Bronchial epithelial cell (primary cell): ENCODE results near the gene CSNK1A1. TPM values are rescaled to one million over a fixed set of nuclear protein-coding genes. Genes with fewer than 3 reads are reported as not detected.

ENCODE experiments used
- DNase-seq: peaks from one replicate; pipeline ENCODE4 v3.0.0-alpha.2; 2010; ENCODE audit warnings: low read depth
- FAIRE-seq: peaks from 2 replicates; lab custom pipeline; 2011; peaks lifted over from hg19 to GRCh38; lab: Jason Lieb, UNC
- H3K27me3 ChIP-seq: 2 replicates; pipeline ENCODE4 v1.5.1; 2011; ENCODE audit warnings: low read length; ENCODE audit not compliant: control insufficient read depth, insufficient read depth
- H3K36me3 ChIP-seq: 2 replicates; pipeline ENCODE4 v1.5.1; 2011; ENCODE audit warnings: low read length; ENCODE audit not compliant: control insufficient read depth, insufficient read depth
- H3K4me3 ChIP-seq: 2 replicates; pipeline ENCODE4 v1.5.1; 2011; ENCODE audit warnings: mild to moderate bottlenecking, low read depth, low read length, control low read depth
- total RNA-seq: library from RNA; depleted of rRNA; stranded (reverse); fragments of >200 nt; gene quantifications from 2 replicates; pipeline ENCODE4 v1.2.1, GENCODE V29; 2014
- TF ChIP-seq, protein P1 (sequence below): IDR thresholded peaks from 2 replicates; pipeline ENCODE4 v1.5.1; 2011; ENCODE audit warnings: mild to moderate bottlenecking, moderate library complexity, low read length, control low read depth, inconsistent platforms; ENCODE audit not compliant: insufficient read depth, severe bottlenecking

Gene CSNK1A1
- total RNA-seq, 1 donor from 2014 or later, result 518 TPM

DNA sequence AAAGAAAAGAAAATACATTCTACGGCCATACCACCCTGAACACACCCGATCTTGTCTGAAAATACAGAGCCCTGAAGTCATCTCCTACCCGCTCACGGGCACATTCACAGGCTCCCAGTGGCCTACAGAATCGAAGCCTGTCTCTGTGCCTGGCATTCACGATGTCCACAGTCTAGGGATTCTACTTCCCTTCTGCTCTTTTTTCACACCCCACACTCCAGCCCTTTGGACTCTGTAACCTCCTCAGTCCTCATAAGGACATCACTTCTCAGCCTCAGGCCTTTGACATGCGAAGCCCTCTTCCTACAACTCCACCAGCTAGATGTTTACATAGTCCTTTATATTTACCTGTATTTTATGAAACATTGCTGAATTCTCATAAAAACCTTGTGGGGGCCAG is 77.8 kb downstream of the CSNK1A1 start:
- DNase-seq, result no peak
- no peak overlapping the region for H3K4me3 ChIP-seq
- no peak for FAIRE-seq

DNA sequence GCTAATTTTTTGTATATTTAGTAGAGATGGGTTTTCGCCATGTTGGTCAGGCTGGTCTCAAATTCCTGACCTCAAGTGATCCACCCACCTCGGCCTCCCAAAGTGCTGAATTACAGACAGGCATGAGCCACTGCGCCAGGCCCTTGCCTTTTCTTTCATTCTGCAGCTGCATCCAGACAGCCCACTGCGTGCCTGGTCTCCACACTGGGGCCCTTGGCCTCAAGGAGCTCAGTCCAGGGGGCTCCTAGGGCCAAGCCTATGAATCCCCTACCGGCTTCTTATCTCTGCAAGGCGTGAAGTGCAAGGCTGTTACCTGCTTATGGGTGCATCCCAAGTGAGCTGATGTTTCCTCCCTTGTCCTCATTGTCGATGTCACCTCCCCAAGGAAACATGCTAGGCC is 78.8 kb downstream of the CSNK1A1 start:
- DNase-seq (no peak), FAIRE-seq (no peak)
- TF ChIP-seq, protein P1, sequence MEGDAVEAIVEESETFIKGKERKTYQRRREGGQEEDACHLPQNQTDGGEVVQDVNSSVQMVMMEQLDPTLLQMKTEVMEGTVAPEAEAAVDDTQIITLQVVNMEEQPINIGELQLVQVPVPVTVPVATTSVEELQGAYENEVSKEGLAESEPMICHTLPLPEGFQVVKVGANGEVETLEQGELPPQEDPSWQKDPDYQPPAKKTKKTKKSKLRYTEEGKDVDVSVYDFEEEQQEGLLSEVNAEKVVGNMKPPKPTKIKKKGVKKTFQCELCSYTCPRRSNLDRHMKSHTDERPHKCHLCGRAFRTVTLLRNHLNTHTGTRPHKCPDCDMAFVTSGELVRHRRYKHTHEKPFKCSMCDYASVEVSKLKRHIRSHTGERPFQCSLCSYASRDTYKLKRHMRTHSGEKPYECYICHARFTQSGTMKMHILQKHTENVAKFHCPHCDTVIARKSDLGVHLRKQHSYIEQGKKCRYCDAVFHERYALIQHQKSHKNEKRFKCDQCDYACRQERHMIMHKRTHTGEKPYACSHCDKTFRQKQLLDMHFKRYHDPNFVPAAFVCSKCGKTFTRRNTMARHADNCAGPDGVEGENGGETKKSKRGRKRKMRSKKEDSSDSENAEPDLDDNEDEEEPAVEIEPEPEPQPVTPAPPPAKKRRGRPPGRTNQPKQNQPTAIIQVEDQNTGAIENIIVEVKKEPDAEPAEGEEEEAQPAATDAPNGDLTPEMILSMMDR, result no peak

More for the DNA sequence above, 77.8 kb downstream of the CSNK1A1 start:
- no peaks in the 10 kb centered on the region for H3K36me3 ChIP-seq
- no peaks in the 10 kb centered on the region for H3K27me3 ChIP-seq
- TF ChIP-seq, protein P1, result no peak

DNA sequence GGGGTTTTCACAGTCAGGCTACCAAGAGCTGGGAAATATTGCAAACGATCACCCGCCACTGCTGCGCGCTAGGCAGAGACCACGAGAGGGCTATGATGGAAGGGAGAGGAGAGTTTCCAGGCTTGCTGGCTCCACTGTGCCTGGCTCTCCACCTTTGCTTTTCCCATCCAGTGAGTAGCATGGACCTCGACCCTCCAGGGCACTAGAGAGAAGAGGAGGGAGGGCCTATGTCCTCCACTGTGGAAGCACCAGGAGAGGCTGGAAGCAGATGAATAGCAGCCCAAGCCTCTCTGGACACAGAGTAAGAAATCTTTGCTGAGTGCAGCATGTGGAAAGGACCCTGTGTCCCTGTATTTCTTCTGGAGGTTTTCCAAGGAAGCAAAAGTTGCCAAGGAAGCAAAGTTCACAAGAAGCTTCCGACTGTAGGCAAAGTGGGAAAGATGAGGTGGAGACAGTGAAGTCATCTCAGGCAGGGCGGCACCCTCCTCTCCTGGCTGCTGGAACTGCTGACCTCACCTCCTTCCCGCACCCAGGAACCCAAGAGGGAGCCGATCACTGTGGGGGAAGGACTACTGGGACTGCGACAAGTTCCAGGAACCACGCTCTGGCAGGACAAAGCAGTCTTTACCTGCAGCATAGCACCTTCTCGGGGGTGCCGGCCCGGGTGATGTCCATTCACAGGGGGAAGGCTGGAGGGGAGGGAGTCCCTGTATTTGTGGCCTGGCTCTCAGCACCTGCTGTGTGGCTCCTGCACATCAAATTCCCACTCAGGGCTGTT is 79.6 kb downstream of the CSNK1A1 start:
- no peak overlapping the region for H3K4me3 ChIP-seq
- no peaks in the 10 kb centered on the region for H3K36me3 ChIP-seq
- H3K27me3 ChIP-seq, result no peaks in the 10 kb centered on the region
- TF ChIP-seq, protein P1, result no peak
- FAIRE-seq, result peak; percentile 58
- peak; percentile 73 for DNase-seq

More for the DNA sequence above, 78.8 kb downstream of the CSNK1A1 start:
- no peaks in the 10 kb centered on the region for H3K27me3 ChIP-seq
- no peaks in the 10 kb centered on the region for H3K36me3 ChIP-seq
- H3K4me3 ChIP-seq, result no peak overlapping the region

DNA sequence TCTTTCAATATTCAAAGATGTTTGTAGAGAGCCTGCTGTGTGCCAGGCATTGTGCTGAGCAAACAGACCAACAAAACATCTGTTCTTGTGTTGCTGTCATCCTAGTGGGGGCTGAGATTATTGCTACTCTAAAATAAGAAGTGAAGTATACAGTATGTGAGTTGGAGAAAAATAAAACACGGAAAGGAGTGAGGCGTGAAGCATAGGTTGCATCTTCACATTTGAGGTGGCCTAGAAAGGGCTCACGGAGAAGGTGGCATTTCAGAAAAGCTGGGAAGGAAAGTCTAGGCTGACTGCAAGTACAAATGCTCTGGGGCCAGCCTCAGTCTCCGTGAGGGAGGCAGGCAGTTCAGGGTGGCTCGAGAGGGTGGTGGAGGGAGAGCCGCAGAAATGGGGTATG is 80.3 kb downstream of the CSNK1A1 start:
- Histone ChIP-seq H3K4me3 (no peak overlapping the region), H3K36me3 (no peaks in the 10 kb centered on the region), H3K27me3 (no peaks in the 10 kb centered on the region)
- FAIRE-seq (no peak), DNase-seq (no peak)
- TF ChIP-seq, protein P1, result no peak

DNA sequence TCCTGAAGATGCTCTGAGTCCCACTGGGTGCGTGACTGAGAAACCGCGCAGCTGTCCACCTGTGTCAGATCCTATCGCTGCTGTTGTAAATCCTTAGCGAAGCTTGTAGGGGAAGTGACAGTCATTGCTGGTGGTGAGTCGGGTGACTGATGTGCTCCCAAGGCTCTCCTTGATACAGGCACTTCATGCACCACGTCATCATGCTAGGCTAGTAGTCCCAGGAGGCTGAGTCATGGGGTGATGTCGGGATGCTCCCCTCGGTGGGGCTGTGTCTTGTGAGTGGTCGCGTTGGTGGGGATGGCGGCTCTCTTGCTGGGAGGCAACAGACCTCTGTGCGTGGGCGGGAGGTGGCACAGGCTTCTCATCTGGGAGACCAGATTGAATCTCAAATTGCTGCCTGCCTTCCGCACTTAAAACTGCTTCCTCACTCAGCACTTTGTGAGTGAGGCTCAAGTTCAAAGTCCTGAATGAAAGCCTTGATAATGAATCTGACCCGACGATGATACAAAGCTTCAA is 84.7 kb downstream of the CSNK1A1 start:
- TF ChIP-seq, protein P1, result no peak
- FAIRE-seq (no peak), DNase-seq (peak; percentile 64)
- H3K4me3 ChIP-seq, result no peak overlapping the region
- no peaks in the 10 kb centered on the region for H3K27me3 ChIP-seq
- H3K36me3 ChIP-seq, result no peaks in the 10 kb centered on the region
